GM12878 (cell line): ENCODE measurements around the gene PSMB4. TPM values are rescaled to one million over a fixed set of nuclear protein-coding genes. Genes with fewer than 3 reads are reported as not detected.
A peak's percentile ranks its signal among the peaks of the same experiment; 100 is the strongest.

Source experiments
- BMI1 ChIP-seq: fragments of 450-650 bp; IDR thresholded peaks from 2 replicates; pipeline ENCODE4 v1.6.1; 2016; ENCODE audit warnings: mild to moderate bottlenecking, moderate library complexity, borderline replicate concordance
- CTCF ChIP-seq, 3 experiments: IDR thresholded peaks in 2 of 3; conservative IDR thresholded peaks in 1 of 3; 2 replicates each; pipeline ENCODE4 v1.5.1; 2011; ENCODE audit warnings: low read depth in 3 of 3, low read length in 3 of 3, mild to moderate bottlenecking in 3 of 3, control low read depth in 2 of 3, moderate library complexity in 2 of 3, inconsistent platforms in 1 of 3, mixed read lengths in 1 of 3; ENCODE audit not compliant: control insufficient read depth in 2 of 3, insufficient read depth in 1 of 3; ENCODE audit errors: extremely low read depth in 1 of 3
- EED ChIP-seq: sonication (generic); IDR thresholded peaks from 2 replicates; pipeline ENCODE4 v1.6.1; 2016; ENCODE audit warnings: antibody characterized with exemption, low read depth
- HDAC2 ChIP-seq: fragments of 200-600 bp; sonication (generic); IDR thresholded peaks from 2 replicates; pipeline ENCODE4 v1.6.1; 2017
- LARP7 ChIP-seq: fragments of 450-650 bp; IDR thresholded peaks from 2 replicates; pipeline ENCODE4 v1.6.1; 2017; ENCODE audit warnings: mild to moderate bottlenecking
- MXI1 ChIP-seq: fragments of 150-350 bp; IDR thresholded peaks from 2 replicates; pipeline ENCODE4 v1.6.1; 2011; ENCODE audit warnings: low read depth, mild to moderate bottlenecking, inconsistent platforms, low read length, improper control_type of control experiment
- PAX8 ChIP-seq: fragments of 450-650 bp; IDR thresholded peaks from 2 replicates; pipeline ENCODE4 v1.6.1; 2017; ENCODE audit warnings: mild to moderate bottlenecking, moderate library complexity
- PBX3 ChIP-seq: IDR thresholded peaks from 2 replicates; pipeline ENCODE4 v1.6.1; 2011; ENCODE audit warnings: mild to moderate bottlenecking, low read depth, low read length, moderate library complexity; ENCODE audit not compliant: insufficient replicate concordance
- RELB ChIP-seq: fragments of 450-650 bp; IDR thresholded peaks from 2 replicates; pipeline ENCODE4 v1.6.1; 2017; ENCODE audit warnings: low read depth, mild to moderate bottlenecking, moderate library complexity
- SKIL ChIP-seq: fragments of 450-650 bp; IDR thresholded peaks from 2 replicates; pipeline ENCODE4 v1.6.1; 2017; ENCODE audit warnings: mild to moderate bottlenecking, low read depth, inconsistent platforms; ENCODE audit not compliant: poor library complexity, severe bottlenecking
- SMAD1 ChIP-seq: fragments of 450-650 bp; IDR thresholded peaks from 2 replicates; pipeline ENCODE4 v1.6.1; 2018; ENCODE audit warnings: mild to moderate bottlenecking, low read depth; ENCODE audit not compliant: partially characterized antibody
- STAT3 ChIP-seq: IDR thresholded peaks from 2 replicates; pipeline ENCODE4 v1.6.1; 2011; ENCODE audit warnings: low read depth, low read length, improper control_type of control experiment
- TARDBP ChIP-seq: IDR thresholded peaks from 2 replicates; pipeline ENCODE4 v1.6.1; 2016; ENCODE audit warnings: borderline replicate concordance
- WRNIP1 ChIP-seq: IDR thresholded peaks from 2 replicates; pipeline ENCODE4 v1.6.1; 2011; ENCODE audit warnings: low read depth, low read length, improper control_type of control experiment, borderline replicate concordance
- YY1 ChIP-seq: IDR thresholded peaks from 2 replicates; pipeline ENCODE4 v1.6.1; 2011; ENCODE audit warnings: low read depth, mild to moderate bottlenecking, low read length
- ZBED1 ChIP-seq: IDR thresholded peaks from 2 replicates; pipeline ENCODE4 v1.6.1; 2016; ENCODE audit warnings: borderline replicate concordance
- polyA plus RNA-seq, 11 experiments: library from polyadenylated mRNA; depleted of rRNA in 4 of 11; unstranded in 6 of 11; stranded (reverse) in 5 of 11; fragments of >200 nt; fragmentation: Nextera tagmentation in 4 of 11; fragmentation: Illumina TruSeq in 1 of 11; extraction: Ambion mirVana in 4 of 11; extraction: Trizol in 1 of 11; gene quantifications; 1 replicate in 1 of 11; 2 replicates in 10 of 11; pipeline versions ENCODE4 v1.2.1 to v1.2.3, GENCODE V29; 2011 to 2016; ENCODE audit warnings: inconsistent platforms in 2 of 11, missing spikeins in 2 of 11, low read depth in 1 of 11
- total RNA-seq, 4 experiments: library from RNA; depleted of rRNA in 3 of 4; stranded (reverse); fragments of >200 nt in 3 of 4; fragmentation: Illumina TruSeq in 1 of 4; extraction: Trizol in 1 of 4; gene quantifications; 2 replicates each; pipeline versions ENCODE4 v1.2.1 to v1.2.3, GENCODE V29; 2013 to 2021
- TF ChIP-seq, protein P1 (sequence below): fragments of 450-650 bp; IDR thresholded peaks from 2 replicates; pipeline ENCODE4 v1.6.1; 2017; ENCODE audit warnings: antibody characterized with exemption, mild to moderate bottlenecking, moderate library complexity
- TF ChIP-seq, protein P2 (sequence below): fragments of 450-650 bp; IDR thresholded peaks from 2 replicates; pipeline ENCODE4 v1.6.1; 2016; ENCODE audit warnings: mild to moderate bottlenecking

PSMB4 gene
- total and polyA plus RNA-seq, 10 of the 15 experiments (the other 5 are each of a cell fraction or from before 2014, with no cell fraction given) = 278 to 610 (median 421) TPM

- TF ChIP-seq, protein P1, sequence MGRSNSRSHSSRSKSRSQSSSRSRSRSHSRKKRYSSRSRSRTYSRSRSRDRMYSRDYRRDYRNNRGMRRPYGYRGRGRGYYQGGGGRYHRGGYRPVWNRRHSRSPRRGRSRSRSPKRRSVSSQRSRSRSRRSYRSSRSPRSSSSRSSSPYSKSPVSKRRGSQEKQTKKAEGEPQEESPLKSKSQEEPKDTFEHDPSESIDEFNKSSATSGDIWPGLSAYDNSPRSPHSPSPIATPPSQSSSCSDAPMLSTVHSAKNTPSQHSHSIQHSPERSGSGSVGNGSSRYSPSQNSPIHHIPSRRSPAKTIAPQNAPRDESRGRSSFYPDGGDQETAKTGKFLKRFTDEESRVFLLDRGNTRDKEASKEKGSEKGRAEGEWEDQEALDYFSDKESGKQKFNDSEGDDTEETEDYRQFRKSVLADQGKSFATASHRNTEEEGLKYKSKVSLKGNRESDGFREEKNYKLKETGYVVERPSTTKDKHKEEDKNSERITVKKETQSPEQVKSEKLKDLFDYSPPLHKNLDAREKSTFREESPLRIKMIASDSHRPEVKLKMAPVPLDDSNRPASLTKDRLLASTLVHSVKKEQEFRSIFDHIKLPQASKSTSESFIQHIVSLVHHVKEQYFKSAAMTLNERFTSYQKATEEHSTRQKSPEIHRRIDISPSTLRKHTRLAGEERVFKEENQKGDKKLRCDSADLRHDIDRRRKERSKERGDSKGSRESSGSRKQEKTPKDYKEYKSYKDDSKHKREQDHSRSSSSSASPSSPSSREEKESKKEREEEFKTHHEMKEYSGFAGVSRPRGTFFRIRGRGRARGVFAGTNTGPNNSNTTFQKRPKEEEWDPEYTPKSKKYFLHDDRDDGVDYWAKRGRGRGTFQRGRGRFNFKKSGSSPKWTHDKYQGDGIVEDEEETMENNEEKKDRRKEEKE = no peak
- TF ChIP-seq PBX3 (peak; percentile 24), LARP7 (peak; percentile 48; the same call in 1 of the 2 replicates), TARDBP (no peak), PAX8 (0 out of 2 replicates have a peak, but pooled peaks have one; percentile 77), YY1 (peak; percentile 100), STAT3 (no peak), EED (no peak), SMAD1 (no peak), CTCF (IDR thresholded peaks at IDR 0.05 in 2 of 3, conservative IDR thresholded peaks at IDR 0.05 in 1 of 3; ENCODE audit: control insufficient read depth in 2 of 3, extremely low read depth in 1 of 3, insufficient read depth in 1 of 3, low read depth in 3 of 3, low read length in 3 of 3) (peak; percentile 47 to 70 (median 55)), MXI1 (peak; percentile 52; the same call in 1 of the 2 replicates), BMI1 (no peak), HDAC2 (no peak), RELB (peak; percentile 48), WRNIP1 (0 out of 2 replicates have a peak, but pooled peaks have one; percentile 53), ZBED1 (no peak), SKIL (no peak)
- TF ChIP-seq, protein P2, sequence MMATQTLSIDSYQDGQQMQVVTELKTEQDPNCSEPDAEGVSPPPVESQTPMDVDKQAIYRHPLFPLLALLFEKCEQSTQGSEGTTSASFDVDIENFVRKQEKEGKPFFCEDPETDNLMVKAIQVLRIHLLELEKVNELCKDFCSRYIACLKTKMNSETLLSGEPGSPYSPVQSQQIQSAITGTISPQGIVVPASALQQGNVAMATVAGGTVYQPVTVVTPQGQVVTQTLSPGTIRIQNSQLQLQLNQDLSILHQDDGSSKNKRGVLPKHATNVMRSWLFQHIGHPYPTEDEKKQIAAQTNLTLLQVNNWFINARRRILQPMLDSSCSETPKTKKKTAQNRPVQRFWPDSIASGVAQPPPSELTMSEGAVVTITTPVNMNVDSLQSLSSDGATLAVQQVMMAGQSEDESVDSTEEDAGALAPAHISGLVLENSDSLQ = peak; percentile 83
These were observed at the start of gene PSMB4 (continued) for GRCh38 chr1:151399324-151400171.
